ENCODE data around the gene EIF2AK2.
A peak's percentile ranks its signal among the peaks of the same experiment; 100 is the strongest.

EIF2AK2 gene

GRCh38 chr2:37084797-37085196, 72.0 kb downstream of the EIF2AK2 start:
- Histone ChIP-seq H3K4me3 (peak overlapping the region; percentile 96), H3K27ac (peak overlapping the region; percentile 40 to 88)
- TF ChIP-seq, protein P1, sequence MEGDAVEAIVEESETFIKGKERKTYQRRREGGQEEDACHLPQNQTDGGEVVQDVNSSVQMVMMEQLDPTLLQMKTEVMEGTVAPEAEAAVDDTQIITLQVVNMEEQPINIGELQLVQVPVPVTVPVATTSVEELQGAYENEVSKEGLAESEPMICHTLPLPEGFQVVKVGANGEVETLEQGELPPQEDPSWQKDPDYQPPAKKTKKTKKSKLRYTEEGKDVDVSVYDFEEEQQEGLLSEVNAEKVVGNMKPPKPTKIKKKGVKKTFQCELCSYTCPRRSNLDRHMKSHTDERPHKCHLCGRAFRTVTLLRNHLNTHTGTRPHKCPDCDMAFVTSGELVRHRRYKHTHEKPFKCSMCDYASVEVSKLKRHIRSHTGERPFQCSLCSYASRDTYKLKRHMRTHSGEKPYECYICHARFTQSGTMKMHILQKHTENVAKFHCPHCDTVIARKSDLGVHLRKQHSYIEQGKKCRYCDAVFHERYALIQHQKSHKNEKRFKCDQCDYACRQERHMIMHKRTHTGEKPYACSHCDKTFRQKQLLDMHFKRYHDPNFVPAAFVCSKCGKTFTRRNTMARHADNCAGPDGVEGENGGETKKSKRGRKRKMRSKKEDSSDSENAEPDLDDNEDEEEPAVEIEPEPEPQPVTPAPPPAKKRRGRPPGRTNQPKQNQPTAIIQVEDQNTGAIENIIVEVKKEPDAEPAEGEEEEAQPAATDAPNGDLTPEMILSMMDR (IDR thresholded peaks at IDR 0.05): no peak
- no peak for DNase-seq (ENCODE audit: low spot score)

DNA sequence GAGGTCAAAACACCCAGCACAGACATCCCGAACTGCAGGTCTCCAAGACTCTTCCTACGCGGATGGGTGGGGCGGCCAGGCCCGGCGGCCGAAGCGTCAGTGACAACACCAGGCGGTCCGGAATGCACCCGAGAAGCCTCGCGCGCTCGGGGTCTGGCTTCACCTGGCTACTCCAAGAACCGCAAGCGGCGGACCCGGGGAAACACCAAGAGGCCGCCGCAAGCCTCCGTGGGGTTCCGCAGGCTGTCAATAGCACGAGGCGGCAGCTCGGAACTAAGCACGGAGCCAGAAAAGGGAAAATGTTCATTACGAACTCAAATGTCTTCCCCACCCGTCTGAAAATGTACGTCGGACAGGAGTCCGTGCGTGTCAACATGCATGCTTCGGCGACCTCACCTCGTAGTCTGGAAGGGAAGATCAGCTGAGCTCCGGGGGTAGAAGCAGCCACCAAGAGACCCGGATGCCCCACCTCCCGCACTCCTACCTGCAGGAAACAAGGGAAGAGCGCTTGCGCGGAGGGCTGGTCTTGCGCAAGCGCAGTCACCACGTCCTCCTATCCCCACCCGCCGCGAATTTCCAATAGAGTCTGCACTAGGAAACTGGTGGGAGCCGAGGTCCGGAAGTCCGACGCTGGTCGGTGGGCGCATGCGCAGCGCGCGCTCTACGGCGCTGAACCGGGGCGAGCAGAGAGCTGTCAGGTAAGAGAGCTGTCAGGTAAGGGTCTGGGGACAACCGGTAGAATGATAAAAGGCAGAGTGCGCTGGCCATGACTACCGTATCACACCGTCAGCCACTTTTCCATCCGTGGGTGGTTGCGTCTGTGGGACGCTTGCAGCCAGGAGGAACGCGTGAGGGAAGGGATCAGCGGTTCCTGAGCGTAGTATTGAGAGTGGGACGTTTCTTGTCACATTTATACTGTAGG, 72.6 kb downstream of the EIF2AK2 start, which contains the start of the genes GPATCH11 and HEATR5B:
Gene GPATCH11, plus strand, starts transcription at position 646 of the 922 bp plus-strand sequence. CDS start 3,864 bp downstream, outside the sequence.
Gene HEATR5B, minus strand, starts transcription at position 500 of the 922 bp plus-strand sequence. CDS start 958 bp downstream, outside the sequence.
- peak; percentile 96 for DNase-seq (ENCODE audit: low spot score)
- Histone ChIP-seq H3K27ac (peak within 1 kb of the TSS; percentile 58 to 88), H3K4me3 (peak within 1 kb of the TSS; percentile 96)
- TF ChIP-seq, protein P1 (IDR thresholded peaks at IDR 0.05): no peak

DNA sequence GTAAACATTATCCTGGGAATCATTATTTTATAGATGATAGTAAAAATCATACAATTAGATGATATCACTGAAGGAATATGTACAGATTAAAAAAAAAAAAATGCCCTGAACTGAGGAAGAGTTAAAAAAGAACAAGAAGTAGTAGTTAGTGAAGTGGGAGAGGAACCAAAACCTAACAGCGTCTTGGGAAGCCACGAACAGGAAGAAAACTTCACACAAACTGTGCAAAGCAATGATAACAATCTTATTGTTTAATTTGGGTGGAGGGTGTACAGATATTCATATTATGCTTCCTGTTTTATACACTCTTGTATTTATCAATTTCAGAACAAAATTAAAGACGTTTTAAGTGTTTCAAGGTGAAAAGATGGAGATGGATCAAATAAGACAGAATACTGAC, 76.1 kb downstream of the EIF2AK2 start:
- Histone ChIP-seq H3K4me3 (no peak overlapping the region), H3K27ac (no peak overlapping the region)
- TF ChIP-seq, protein P1 (IDR thresholded peaks at IDR 0.05): no peak
- DNase-seq (ENCODE audit: low spot score): no peak

DNA sequence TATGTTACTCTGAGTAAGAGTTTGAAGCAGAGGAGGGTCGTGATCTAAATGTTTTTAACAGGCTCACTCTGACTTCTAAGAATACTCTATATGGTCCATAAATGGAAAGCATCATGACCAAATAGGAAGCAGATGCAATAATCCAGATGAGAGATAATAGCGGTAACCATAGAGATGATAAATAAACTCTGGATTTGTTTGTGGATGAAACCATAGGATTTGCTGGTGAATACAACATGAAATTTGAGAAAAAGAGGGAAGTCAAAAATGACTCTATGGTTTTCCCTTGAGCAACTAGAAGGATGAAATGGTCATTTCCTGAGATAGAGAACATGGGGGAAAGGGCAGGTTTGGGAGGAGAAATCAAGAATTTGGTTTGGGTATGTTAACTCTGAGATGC, 76.5 kb downstream of the EIF2AK2 start:
- H3K27ac ChIP-seq: no peak overlapping the region
- DNase-seq (ENCODE audit: low spot score): no peak
- TF ChIP-seq, protein P1 (IDR thresholded peaks at IDR 0.05): no peak

DNA sequence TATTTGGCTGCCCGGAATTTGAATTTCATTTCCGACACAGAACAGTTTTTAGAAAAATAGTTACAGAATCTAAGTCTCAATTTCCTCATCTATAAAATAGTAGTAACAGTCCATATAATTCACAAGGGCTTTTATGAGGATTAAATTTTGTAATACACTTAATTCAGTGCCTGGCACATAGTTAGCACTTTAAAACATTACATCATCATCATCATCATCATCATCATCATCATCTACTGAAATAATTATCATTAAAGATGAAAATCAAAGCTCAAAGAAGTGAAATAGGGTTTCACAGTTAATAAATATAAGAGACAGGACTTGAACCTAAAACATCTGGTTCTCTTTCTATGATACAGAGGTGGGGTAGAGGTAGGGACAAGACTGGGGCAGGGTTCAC, 85.8 kb downstream of the EIF2AK2 start:
- DNase-seq (ENCODE audit: low spot score): no peak
- TF ChIP-seq, protein P1 (IDR thresholded peaks at IDR 0.05): no peak
- no peak overlapping the region for H3K4me3 ChIP-seq
- H3K27ac ChIP-seq: no peak overlapping the region

More for the DNA sequence above, 76.5 kb downstream of the EIF2AK2 start:
- H3K4me3 ChIP-seq: no peak overlapping the region

DNA sequence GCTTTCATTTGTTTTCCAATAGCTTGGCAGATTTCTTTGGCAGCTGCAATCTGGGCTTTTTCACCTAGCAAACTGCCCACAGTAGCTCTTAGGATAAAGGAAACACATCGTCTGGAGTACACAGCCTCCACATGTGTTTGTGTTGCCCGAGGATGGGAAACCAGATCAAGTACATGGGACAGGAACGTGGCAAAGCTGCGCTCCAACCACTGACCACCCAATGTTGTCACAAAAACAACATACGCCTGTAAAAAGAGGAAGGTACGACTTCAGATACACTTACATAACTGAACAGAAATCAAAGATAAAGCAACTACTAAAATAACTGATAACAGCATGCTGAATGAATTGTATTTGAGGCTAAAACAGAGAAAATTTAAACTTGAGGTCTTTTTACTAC, 88.1 kb downstream of the EIF2AK2 start:
- TF ChIP-seq, protein P1 (IDR thresholded peaks at IDR 0.05): no peak
- Histone ChIP-seq H3K4me3 (no peak overlapping the region), H3K27ac (no peak overlapping the region)
- DNase-seq (ENCODE audit: low spot score): no peak
